Uterus (tissue), 2 donors: Measurements from ENCODE around the gene GLCCI1.

Experiments used
- POLR2A ChIP-seq, 2 donors: fragments of 450-650 bp; IDR thresholded peaks; one replicate each; pipeline ENCODE4 v1.6.1; 2016; ENCODE audit warnings: antibody characterized with exemption in 2 of 2, mild to moderate bottlenecking in 1 of 2, moderate library complexity in 1 of 2
- TF ChIP-seq, protein P1 (sequence below), 4 experiments: fragments of 200-600 bp in 2 of 4; fragments of 450-650 bp in 2 of 4; sonication (generic) in 2 of 4; IDR thresholded peaks; one replicate each; pipeline ENCODE4 v1.5.1; 2016 to 2019; ENCODE audit warnings: antibody characterized with exemption in 4 of 4, mild to moderate bottlenecking in 2 of 4, moderate library complexity in 1 of 4

DNA sequence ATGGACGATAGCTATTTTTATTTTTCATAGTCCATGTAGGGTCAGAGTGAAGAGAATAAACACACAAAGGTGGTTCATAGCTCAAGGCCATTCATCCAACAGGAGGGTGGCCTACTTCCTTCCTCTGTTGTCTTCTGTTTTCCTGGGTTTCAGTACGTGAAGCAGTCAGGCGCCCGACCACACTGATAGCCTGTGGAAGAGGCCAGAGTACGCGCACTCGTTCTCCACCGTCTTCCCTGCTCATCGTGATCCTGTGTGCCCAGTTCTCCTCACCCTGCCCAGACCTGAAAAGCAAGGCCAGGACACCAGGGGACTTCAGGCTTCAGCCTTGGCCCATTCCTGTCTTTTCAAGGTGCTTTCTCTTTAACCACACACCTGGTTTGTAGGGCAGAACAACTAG, 134.7 kb downstream of the GLCCI1 start:
- TF ChIP-seq, protein P1, sequence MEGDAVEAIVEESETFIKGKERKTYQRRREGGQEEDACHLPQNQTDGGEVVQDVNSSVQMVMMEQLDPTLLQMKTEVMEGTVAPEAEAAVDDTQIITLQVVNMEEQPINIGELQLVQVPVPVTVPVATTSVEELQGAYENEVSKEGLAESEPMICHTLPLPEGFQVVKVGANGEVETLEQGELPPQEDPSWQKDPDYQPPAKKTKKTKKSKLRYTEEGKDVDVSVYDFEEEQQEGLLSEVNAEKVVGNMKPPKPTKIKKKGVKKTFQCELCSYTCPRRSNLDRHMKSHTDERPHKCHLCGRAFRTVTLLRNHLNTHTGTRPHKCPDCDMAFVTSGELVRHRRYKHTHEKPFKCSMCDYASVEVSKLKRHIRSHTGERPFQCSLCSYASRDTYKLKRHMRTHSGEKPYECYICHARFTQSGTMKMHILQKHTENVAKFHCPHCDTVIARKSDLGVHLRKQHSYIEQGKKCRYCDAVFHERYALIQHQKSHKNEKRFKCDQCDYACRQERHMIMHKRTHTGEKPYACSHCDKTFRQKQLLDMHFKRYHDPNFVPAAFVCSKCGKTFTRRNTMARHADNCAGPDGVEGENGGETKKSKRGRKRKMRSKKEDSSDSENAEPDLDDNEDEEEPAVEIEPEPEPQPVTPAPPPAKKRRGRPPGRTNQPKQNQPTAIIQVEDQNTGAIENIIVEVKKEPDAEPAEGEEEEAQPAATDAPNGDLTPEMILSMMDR (IDR thresholded peaks at IDR 0.05) = no peak
- no peak for TF ChIP-seq POLR2A (IDR thresholded peaks at IDR 0.05)
